ENCODE measurements around the gene ZNF322.

- TF ChIP-seq, protein P1, sequence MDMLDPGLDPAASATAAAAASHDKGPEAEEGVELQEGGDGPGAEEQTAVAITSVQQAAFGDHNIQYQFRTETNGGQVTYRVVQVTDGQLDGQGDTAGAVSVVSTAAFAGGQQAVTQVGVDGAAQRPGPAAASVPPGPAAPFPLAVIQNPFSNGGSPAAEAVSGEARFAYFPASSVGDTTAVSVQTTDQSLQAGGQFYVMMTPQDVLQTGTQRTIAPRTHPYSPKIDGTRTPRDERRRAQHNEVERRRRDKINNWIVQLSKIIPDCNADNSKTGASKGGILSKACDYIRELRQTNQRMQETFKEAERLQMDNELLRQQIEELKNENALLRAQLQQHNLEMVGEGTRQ (IDR thresholded peaks at IDR 0.05; ENCODE audit: borderline replicate concordance, low read depth, low read length) = no peak
- TF ChIP-seq TCF12 (IDR thresholded peaks at IDR 0.05) (no peak), FOXJ3 (CRISPR knock-in tag; IDR thresholded peaks at IDR 0.05) (no peak), CTCF (IDR thresholded peaks at IDR 0.05) (no peak), POLR2AphosphoS5 (IDR thresholded peaks at IDR 0.05; ENCODE audit: low read depth, low read length) (no peak), IRF3 (IDR thresholded peaks at IDR 0.05; ENCODE audit: low read depth, low read length) (no peak), USF1 (IDR thresholded peaks at IDR 0.05; ENCODE audit: borderline replicate concordance, low read depth) (no peak), SIN3A (IDR thresholded peaks at IDR 0.05; ENCODE audit: borderline replicate concordance, low read depth, low read length) (no peak), JUND (IDR thresholded peaks at IDR 0.05) (no peak), GABPA (IDR thresholded peaks at IDR 0.05; ENCODE audit: low read depth) (no peak), EZH2phosphoT487 (IDR thresholded peaks at IDR 0.05; ENCODE audit: borderline replicate concordance, low read depth) (no peak), NFIC (IDR thresholded peaks at IDR 0.05; ENCODE audit: borderline replicate concordance) (no peak), YY1 (IDR thresholded peaks at IDR 0.05; ENCODE audit: low read depth) (no peak), ELF1 (IDR thresholded peaks at IDR 0.05) (no peak)
Measured at GRCh38 chr6:26646074-26646473, 13.5 kb downstream of the ZNF322 start.
